Smooth muscle cell (in vitro differentiated cells): ENCODE measurements around the gene ESM1. TPM values are rescaled to one million over a fixed set of nuclear protein-coding genes. Genes with fewer than 3 reads are reported as not detected.

Experiments used
- DNase-seq: peaks from one replicate; lab custom pipeline; 2025; ENCODE audit not compliant: unreplicated experiment; lab: John Stamatoyannopoulos, UW
- H2AFZ ChIP-seq: fragments of 200-600 bp; sonication (generic); 2 replicates; pipeline ENCODE4 v1.6.0; 2016; ENCODE audit warnings: antibody characterized with exemption, low read depth, mild to moderate bottlenecking
- H3F3A ChIP-seq: fragments of 200-600 bp; sonication (generic); 2 replicates; pipeline ENCODE4 v1.6.0; 2017; ENCODE audit warnings: antibody characterized with exemption, low read depth
- H3K27ac ChIP-seq: fragments of 200-600 bp; sonication (generic); 2 replicates; pipeline ENCODE4 v1.5.1; 2016; ENCODE audit warnings: low read depth, mild to moderate bottlenecking
- H3K27me3 ChIP-seq: fragments of 200-600 bp; sonication (generic); 2 replicates; pipeline ENCODE4 v1.6.1; 2016; ENCODE audit warnings: low read depth, mild to moderate bottlenecking
- H3K36me3 ChIP-seq: fragments of 200-600 bp; sonication (generic); 2 replicates; pipeline ENCODE4 v1.5.1; 2016; ENCODE audit warnings: low read depth
- H3K4me1 ChIP-seq: fragments of 200-600 bp; sonication (generic); 2 replicates; pipeline ENCODE4 v1.5.1; 2016; ENCODE audit warnings: low read depth
- H3K4me2 ChIP-seq: fragments of 200-600 bp; sonication (generic); 2 replicates; pipeline ENCODE4 v1.6.0; 2016; ENCODE audit warnings: mild to moderate bottlenecking
- H3K4me3 ChIP-seq: fragments of 200-600 bp; sonication (generic); 2 replicates; pipeline ENCODE4 v1.5.1; 2016; ENCODE audit warnings: mild to moderate bottlenecking
- H3K79me2 ChIP-seq: fragments of 200-600 bp; sonication (generic); 2 replicates; pipeline ENCODE4 v1.6.0; 2016; ENCODE audit warnings: low read depth, mild to moderate bottlenecking
- H3K9ac ChIP-seq: fragments of 200-600 bp; sonication (generic); 2 replicates; pipeline ENCODE4 v1.6.0; 2016; ENCODE audit warnings: low read depth
- H3K9me3 ChIP-seq: fragments of 200-600 bp; sonication (generic); replicated peaks from 2 replicates; pipeline ENCODE4 v1.5.1; 2016; ENCODE audit warnings: low read depth
- H4K20me1 ChIP-seq: fragments of 200-600 bp; sonication (generic); 2 replicates; pipeline ENCODE4 v1.6.0; 2016; ENCODE audit warnings: low read depth
- WGBS: methylation state at CpG from one replicate; pipeline ENCODE4 v1.1.7; 2016; ENCODE audit warnings: low lambda C conversion rate; 5-methylcytosine and 5-hydroxymethylcytosine counted together
- polyA plus RNA-seq: library from polyadenylated mRNA; unstranded; fragments of >200 nt; fragmentation: Nextera tagmentation; extraction: Ambion mirVana; gene quantifications from 2 replicates; pipeline ENCODE4 v1.2.1, GENCODE V29; 2016
- total RNA-seq: library from RNA; depleted of rRNA; stranded (reverse); fragments of >200 nt; gene quantifications from 2 replicates; pipeline ENCODE4 v1.2.3, GENCODE V29; 2014
- TF ChIP-seq, protein P1 (sequence below): fragments of 200-600 bp; sonication (generic); IDR thresholded peaks from 2 replicates; pipeline ENCODE4 v1.5.1; 2017; ENCODE audit warnings: borderline replicate concordance, mild to moderate bottlenecking, antibody characterized with exemption; ENCODE audit not compliant: insufficient read depth, poor library complexity, severe bottlenecking

The ESM1 gene
- total and polyA plus RNA-seq, 2 experiments from 2014 or later = not detected

DNA sequence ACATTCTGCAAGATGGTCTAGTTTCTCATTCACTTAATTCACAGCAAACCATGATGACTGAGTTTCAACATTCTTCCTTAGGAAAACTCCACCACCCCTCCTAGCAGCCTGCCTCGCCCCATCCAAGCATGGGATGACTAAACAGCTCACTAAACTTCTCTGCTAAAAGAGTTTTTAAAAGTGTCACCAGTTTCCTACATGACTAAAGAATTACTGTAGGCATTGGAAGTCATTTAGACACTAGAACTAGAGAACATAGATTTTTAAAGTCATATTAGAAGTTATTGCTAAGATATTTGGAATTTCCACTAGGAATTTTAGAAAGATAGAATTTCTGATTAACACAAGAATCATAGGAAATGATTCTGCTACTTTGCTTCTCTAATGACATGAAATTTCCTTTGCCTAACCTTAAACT is 5.5 kb upstream of the ESM1 start:
- no peaks in the 10 kb centered on the region for H3K36me3 ChIP-seq
- WGBS = 24% methylated on average over 1 of the region's 1 CpG
- no peaks in the 10 kb centered on the region for H3K27me3 ChIP-seq
- no peak for DNase-seq
- H3K9ac ChIP-seq = no peak overlapping the region
- no peak overlapping the region for H3K4me3 ChIP-seq
- H2AFZ ChIP-seq = no peak overlapping the region
- H3K27ac ChIP-seq = no peak overlapping the region
- H3K4me1 ChIP-seq = peaks cover 6% of the 10 kb centered on the region
- no peaks in the 10 kb centered on the region for H3K9me3 ChIP-seq
- H4K20me1 ChIP-seq = no peaks in the 10 kb centered on the region
- no peak overlapping the region for H3K4me2 ChIP-seq
- no peaks in the 10 kb centered on the region for H3F3A ChIP-seq
- H3K79me2 ChIP-seq = no peaks in the 10 kb centered on the region
- TF ChIP-seq, protein P1, sequence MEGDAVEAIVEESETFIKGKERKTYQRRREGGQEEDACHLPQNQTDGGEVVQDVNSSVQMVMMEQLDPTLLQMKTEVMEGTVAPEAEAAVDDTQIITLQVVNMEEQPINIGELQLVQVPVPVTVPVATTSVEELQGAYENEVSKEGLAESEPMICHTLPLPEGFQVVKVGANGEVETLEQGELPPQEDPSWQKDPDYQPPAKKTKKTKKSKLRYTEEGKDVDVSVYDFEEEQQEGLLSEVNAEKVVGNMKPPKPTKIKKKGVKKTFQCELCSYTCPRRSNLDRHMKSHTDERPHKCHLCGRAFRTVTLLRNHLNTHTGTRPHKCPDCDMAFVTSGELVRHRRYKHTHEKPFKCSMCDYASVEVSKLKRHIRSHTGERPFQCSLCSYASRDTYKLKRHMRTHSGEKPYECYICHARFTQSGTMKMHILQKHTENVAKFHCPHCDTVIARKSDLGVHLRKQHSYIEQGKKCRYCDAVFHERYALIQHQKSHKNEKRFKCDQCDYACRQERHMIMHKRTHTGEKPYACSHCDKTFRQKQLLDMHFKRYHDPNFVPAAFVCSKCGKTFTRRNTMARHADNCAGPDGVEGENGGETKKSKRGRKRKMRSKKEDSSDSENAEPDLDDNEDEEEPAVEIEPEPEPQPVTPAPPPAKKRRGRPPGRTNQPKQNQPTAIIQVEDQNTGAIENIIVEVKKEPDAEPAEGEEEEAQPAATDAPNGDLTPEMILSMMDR = no peak

DNA sequence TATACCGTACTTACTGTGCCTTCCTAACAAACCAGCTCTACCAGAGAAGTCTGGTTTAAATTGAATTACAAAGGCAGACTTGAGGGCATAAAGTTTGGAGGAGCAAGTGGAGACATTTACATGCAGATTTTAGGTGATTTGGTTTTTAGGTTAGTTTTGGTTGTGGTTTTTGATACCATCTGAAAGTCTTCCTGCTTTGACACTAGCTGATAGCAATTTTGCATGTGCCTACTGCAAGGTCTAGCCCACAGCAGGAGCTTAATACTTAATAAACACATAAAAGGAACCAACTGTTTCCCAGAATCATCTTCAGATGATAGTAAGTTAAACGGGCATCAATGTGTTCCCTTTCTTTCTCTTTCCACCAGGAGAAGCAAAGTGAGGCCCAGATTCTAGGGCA is 3.4 kb upstream of the ESM1 start:
- TF ChIP-seq, protein P1 = no peak
- peaks cover under 1% of the 10 kb centered on the region for H3K27me3 ChIP-seq
- H3K9me3 ChIP-seq = no peaks in the 10 kb centered on the region
- no peaks in the 10 kb centered on the region for H3K36me3 ChIP-seq
- no peak overlapping the region for H3K4me2 ChIP-seq
- no peaks in the 10 kb centered on the region for H4K20me1 ChIP-seq
- 72% methylated on average over 2 of the region's 2 CpGs for WGBS
- no peak for DNase-seq
- H3K79me2 ChIP-seq = no peaks in the 10 kb centered on the region
- H3K4me3 ChIP-seq = no peak overlapping the region
- H2AFZ ChIP-seq = no peak overlapping the region
- H3K9ac ChIP-seq = no peak overlapping the region
- H3K27ac ChIP-seq = no peak overlapping the region
- no peaks in the 10 kb centered on the region for H3F3A ChIP-seq
- H3K4me1 ChIP-seq = peaks cover 5% of the 10 kb centered on the region

DNA sequence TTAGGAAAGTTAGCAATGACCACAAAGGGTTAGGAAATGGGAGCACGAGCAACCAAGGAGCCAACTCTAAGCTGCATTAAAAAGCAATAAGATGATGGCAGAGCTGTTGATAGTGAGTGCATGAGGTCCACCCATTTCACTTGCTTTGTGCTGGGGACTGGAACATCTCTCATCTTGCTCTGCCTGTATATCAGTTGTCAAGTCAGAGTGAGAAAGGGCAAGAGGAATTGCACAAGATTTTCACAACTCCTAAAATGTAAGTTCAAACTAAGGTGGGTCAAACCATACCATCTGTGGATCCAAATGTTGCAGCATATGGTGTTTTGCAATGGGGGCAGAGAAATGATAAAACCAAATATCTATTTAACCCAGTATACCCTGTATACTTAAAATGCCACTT is 2.8 kb upstream of the ESM1 start:
- DNase-seq = no peak
- H2AFZ ChIP-seq = no peak overlapping the region
- no peaks in the 10 kb centered on the region for H3K9me3 ChIP-seq
- no peak overlapping the region for H3K27ac ChIP-seq
- peaks cover 2% of the 10 kb centered on the region for H3K4me1 ChIP-seq
- H4K20me1 ChIP-seq = no peaks in the 10 kb centered on the region
- no peak overlapping the region for H3K9ac ChIP-seq
- peaks cover 6% of the 10 kb centered on the region for H3K27me3 ChIP-seq
- no peak overlapping the region for H3K4me3 ChIP-seq
- H3K36me3 ChIP-seq = no peaks in the 10 kb centered on the region
- H3K79me2 ChIP-seq = no peaks in the 10 kb centered on the region
- H3F3A ChIP-seq = no peaks in the 10 kb centered on the region
- WGBS = 79% methylated on average over 1 of the region's 1 CpG
- H3K4me2 ChIP-seq = no peak overlapping the region
- TF ChIP-seq, protein P1 = no peak

DNA sequence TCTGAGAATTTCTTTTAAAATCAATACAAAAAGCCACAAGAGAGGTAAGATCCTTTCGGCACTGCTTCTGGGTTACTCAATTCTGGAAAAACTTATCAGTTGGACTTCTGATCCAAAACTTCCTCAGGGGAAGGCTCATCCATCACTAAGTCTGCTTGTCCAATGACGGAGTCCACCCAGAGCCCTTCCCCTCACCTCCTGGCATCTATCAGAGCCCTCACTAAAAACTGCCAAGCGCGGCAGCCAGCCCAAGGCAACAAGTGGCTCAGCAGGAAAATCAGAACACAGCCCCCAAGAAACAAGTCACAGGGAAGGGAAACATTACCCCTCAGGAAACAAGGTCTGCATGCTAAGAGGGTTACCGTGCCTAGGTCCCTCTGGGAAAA is 869 bp upstream of the ESM1 start:
- Histone ChIP-seq H4K20me1 (no peaks in the 10 kb centered on the region), H3K36me3 (no peaks in the 10 kb centered on the region), H3K4me1 (no peaks in the 10 kb centered on the region), H3F3A (no peaks in the 10 kb centered on the region), H3K4me3 (no peak overlapping the region), H2AFZ (peak overlapping the region; percentile 10), H3K79me2 (no peaks in the 10 kb centered on the region), H3K9me3 (no peaks in the 10 kb centered on the region), H3K9ac (peak overlapping the region; percentile 15), H3K4me2 (peak overlapping the region; percentile 79), H3K27ac (no peak overlapping the region), H3K27me3 (peaks cover 16% of the 10 kb centered on the region)
- no peak for DNase-seq
- WGBS = 66% methylated on average over 5 of the region's 5 CpGs
- TF ChIP-seq, protein P1 = no peak
